Measurements from ENCODE around the gene LHX3.
A peak's percentile ranks its signal among the peaks of the same experiment; 100 is the strongest.

Gene LHX3

DNA sequence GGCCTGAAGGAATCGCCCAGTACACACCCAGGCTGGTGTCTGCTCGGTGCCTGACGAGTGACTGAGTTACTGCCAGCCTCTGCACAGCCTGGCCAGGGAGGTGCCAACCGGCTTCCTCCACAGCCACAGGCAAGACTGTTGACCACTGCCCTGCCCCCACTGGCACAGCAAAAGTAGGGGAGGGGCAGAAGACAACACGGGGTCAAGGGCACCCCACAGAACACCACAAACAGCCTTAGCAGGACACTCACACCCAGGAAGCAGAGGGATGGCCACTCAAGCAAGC lies 722 bp upstream of the LHX3 start:
- DNase-seq, result no peak

DNA sequence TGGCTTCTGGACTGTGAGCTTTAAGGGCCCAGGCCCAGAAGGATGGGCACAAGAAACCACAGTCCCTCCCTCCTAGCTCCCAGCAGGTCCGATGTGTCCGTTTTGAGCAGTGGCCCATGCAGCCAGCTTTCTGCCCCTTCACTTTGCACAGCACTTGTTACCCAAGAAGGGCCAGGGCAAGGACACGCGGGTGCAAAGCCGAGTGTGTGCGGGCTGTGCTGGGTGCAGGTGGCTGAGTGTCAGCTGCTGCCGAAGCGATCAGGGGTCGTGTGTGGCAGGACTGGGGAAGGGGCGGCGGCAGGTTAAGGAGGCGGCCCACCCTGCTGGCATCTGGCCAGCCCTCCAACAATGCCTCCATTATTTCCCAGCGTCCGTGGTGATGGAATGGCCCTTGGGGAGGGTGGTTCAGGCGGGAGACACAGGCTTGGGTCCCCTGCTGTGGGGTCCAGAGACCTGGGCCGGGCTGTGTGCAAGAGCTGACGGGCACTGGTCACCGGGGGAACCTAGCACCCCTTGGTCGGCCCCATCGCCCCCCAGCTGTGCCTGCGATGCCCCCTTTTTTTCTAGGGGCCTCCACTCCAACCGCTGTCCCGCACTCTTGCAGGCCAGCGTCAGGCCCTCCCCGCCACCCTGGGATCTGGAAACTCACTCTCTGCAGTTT lies 653 bp downstream of the LHX3 start:
- DNase-seq, result no peak

DNA sequence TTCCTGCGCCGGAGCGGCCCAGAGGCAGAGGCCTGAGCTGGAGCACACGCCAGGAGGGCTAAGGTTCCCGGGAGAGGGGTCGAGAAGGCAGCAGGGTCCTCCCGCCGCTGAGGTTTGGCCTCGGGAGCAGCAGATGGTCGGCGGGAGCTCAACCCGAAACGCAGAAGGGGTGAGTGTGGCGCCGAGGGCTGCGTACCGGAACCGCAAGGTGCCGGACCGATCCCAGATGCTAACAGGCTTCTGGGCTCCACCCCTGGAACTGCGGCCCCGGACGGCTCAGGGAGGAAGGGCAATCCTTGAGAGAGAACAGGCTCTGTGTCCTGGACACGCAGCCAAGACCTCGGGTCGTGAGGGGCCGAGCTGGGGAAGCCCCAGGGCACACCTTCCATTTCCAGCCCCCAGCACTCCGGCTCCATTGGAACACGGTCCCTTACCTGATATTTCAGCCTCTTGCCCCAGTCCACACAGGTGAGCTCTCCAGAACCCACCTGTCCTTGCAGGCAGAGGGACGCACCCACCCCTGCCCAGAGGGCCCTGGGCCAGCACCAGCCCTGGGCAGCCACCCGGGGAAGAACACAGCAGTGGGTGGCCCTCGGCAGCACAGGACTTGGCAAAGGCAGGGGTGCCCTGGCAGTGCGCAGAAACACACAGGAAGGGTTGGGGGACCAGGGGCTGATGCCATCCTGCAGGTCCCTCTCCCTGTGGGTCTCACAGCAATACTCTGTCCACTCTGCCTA lies 1.4 kb downstream of the LHX3 start:
- DNase-seq, result no peak

DNA sequence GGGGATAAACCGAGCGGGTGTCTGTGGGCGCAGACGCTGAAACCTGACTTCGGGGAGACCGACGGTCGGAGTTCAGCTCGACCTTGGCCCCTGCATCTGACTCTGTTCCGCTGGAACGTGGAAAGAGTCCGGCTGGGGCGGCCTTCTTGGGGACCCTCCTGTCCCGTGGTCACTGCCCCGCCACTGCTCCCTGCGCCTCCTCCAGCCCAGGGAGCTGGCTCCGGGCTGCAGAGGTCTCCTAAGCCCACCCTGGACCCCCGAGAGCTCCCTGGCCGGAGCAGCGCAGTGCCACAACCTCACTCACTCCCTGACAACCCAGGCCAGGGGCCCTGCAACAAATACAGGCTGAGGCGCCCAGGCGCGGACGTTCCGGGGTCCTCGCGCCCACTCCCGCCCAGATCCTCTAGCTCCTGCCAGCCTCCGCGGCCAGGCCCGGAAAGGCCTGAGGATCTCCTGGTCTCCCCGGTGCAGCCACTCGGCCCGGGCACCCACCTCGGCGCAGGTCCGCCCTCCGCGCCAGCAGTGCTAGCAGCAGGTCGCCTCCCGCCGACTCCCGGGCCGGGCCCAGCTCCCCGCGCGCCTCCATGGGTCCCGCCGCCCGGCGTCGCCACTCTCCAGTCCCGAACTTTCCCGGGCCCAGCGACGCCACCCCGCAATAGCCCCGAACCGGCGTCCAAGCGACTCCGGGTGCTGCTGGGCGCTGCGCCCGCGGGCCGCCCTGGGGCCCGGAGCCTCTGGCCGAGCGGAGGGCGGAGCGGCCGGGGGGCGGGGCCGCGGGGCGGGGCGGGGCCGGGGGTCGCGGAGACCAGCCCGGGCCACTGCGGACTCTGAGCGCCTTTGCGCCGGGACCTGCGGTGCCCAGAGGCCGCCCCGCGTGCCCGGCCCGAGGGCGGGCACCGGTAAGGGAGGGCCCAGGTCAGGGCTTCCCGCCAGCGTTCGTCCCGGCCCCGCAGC lies 2.2 kb downstream of the LHX3 start:
- DNase-seq, result no peak

DNA sequence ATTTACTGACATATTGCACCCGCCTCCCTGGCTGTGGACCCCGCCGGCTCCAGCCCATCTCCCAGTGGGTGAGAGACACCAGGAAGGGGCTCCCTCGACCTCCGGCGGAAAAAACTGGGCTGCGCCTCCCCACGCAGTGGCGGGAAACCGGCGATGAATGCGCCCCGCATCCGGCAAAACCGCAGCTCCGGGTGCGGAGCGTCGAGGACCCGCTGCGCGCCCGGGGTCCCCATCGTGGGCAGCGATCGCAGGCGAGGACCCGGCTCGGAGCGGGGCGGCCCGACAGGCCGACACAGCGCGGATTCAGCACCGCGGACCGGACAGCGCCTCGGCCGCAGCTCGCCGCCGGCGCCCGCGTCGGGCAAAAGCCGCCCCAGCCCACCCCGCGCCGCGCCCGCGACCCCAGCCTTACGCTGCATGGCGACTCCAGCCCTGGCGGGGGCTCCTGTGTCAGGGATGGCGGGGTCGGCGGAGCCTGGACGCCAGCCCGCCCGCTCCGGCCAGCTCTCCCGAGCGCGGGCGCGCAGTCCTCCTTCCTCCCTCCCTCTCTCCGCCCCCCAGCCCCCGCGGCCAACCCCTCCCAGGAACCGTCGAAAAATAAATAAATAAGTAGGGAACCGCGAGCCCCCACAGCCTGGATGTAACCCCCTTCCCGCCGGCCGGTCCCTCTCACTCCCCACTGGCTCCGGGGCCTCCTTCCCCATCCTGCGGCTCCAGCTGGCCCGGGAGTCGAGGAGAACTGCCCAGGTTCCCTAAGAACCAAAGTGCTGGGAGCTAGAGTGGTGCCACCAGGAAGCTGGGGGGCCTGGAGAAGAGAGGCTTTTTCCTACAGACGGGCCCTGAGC lies 3.1 kb downstream of the LHX3 start:
- DNase-seq, result no peak

DNA sequence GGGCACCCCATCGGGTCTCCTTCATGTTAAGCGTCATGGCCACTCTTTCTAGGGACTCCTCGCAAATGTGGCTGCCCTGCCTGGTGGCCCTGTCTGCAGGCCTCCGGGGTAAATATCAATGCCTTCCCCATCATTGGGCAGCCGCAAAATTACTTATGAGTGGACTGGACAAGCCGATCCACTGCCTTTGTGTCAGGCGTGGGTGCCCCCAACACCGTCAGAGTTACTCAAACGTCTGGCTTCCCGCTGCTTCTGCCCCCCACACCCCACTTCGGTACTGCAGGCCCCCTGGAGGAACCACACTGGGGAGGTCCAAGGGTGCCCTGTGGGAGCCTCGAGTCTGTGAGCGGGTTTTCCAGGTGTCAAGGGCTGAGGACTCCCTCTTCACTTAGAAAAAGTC lies 3.8 kb downstream of the LHX3 start:
- no peak for DNase-seq

- DNase-seq, result no peak
Measured at GRCh38 chr9:136200424-136200823, 4.5 kb downstream of the LHX3 start.

DNA sequence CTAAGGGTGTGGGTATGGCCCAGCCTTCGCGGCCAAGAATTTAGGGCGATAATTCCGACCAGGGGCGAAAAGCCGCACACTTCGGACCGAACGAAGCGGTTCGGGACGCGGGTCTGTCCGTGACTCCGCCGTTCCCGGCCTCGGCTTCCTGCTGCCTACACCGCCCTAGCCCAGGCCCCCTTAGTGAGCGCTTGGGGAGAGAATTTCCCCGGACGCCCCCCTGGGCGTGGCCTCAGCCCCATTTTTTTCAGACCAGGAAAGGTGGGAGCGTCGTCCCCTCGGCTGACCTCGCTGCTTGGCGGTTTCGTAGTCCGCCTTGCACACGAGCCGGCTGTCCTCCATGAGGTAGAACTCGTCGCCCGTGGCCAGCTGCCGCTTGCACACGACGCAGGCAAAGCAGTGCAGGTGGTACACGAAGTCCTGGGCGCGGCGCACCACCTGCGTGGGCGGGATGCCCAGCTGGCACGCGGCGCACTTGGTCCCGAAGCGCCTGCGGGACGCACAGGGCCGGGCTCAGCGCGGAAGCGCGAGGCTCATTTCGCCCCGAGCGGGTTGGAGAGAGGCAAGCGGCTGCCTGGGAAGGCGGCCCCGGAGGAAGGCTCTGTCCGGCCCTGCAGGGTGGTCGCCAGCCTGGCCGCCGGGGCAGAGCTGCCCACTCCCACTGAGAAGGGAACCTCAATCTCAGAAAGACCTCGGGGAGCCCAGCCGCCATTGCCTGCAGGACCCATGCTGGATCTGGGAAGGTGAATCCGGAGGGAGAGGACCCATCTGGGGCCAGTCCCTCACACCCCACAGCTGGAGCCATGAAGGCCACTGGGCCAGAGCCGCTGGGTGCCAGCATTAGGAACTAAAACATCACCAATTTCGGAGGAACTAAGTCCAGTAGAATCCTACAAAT lies 5.3 kb downstream of the LHX3 start:
- DNase-seq, result peak in 2 of 3 experiments; percentile 37 to 40

GRCh38 chr9:136198605-136199083 lies 6.3 kb downstream of the LHX3 start:
- peak in 2 of 3 experiments; percentile 71 to 75 for DNase-seq

GRCh38 chr9:136197930-136198604 lies 6.9 kb downstream of the LHX3 start:
- no peak for DNase-seq

GRCh38 chr9:136197084-136197875 lies 7.6 kb downstream of the LHX3 start:
- DNase-seq, result no peak

DNA sequence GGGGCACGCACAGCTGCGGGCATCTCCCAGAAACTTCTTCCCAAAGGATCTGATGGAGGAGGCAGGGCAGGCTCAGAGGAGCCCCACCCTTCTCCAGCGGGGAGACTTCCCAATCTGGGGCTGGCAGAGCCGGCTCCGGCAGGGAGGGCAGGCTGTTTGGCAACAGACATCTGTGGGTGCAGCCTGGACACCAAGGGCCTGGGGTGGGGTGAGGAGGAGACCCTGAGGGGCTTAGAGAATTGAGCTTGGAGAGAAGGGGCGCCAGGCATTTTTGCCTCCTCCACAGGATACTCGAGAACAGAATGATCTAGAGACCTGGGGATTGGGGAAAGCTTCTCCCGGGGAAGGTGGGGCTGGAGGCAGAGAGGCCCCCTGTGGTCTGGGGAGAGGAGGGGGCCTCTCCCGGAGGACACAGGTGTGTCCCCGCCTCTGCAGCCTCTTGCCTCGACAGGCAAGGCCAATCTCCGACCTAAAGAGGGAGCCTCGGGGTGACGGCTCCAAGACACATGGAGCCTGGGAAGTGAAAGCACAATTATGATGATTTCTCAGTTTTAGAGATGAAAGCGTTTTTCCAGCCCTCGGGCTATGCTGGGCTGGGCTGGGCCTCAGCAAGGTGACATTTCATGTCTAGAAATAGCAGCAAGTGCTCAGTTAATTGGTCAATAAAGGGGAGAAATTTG lies 8.4 kb downstream of the LHX3 start:
- peak in 2 of 3 experiments; percentile 91 to 96 for DNase-seq

- no peak for DNase-seq
Measured at GRCh38 chr9:136194540-136194939, 10.4 kb downstream of the LHX3 start.

DNA sequence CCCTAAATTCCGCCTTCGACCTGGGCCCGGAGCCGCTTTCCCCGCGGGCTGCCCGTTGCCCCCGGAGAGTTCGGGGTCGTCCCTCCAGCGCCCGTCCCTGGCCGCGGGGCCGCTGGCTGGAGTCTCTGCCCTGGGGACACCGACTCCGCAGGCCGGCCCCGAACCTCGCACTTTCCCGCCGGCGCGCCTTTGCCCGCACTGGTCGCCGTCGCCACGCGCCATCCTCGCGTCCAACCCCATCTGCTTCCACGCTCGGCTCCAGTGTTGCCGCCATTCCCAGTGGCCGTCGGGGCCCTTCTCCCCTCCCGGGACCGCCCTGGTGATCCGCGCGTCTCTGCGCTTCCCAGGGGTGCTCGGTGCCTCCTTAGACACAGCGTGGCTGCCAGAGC lies 11.0 kb downstream of the LHX3 start:
- DNase-seq, result no peak

DNA sequence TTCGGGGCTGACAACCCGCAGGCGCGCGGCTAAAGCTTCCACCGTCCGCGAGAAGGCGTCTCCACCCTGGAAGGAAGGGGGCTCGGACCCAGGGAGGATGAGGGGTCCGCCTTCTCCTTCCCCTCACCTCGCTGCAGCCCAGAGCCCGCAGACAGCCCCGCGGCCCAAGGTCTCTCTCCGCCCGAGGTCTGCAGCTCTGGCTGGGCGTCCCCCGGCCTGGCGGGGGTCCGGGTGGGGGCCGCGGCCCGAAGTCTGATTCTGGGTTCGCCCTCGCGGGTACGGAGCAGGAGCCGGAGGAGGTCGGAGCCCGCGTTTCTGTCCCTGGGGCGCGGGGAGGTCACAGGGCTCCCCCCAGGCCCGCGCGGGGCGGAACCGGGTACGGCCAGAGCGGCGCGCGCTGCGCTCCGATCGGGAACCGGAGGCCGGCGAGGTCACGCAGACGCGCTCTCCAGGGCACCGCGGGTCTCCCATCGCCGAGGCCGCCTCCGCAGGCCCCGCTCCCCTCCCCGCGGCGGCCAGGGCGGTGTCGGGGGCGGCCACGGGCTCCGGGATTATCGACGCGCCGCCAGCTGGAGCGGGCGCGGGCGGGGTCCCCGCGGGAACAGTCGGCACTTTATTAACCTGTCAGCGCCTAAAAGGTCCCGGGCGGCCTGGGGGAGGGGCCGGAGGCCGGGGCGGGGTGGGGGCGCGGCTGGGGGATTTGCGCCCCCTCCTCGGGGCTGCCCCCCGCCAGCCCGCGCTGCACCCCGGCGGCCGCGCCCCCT lies 11.6 kb downstream of the LHX3 start:
- no peak for DNase-seq

DNA sequence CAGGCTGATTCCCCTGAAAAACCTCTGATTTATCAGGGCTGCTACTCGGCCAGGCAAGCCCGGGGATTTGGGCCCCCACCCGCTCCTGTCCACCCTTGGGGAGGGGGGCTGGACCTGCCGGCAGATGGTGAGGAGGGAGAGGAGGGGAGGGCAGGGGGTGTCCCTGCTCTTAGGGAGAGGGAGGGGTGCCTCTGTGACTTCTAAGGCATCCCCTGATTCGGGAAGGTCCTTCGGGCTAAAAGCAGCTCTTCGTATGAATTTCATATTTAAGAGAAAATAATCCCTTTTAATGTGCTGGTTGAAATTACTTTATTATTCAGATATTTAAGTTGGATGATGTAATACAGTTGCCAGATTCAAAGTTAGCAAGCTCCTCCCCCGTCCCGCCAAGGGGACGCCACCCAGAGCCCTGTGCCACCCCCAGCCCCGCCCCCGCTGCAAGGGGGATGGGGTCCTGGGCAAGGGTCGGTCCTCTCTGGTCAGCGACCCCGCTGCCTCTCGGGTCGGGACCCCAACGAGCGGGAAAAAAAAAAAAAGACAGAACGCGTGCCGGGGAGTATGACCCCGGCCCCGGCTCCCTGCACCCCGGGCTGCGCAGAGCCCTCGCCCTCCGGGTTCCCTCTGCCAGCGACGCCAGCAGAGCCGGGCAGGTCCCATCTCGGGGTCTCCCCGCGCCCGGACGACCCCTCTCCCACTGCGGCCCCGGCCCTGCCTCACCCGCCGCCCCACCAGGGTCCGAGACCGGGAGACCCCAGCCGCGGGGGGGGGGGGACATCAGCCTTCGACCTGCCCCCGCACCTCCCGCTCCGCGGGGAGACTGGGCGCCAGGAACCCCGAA lies 12.4 kb downstream of the LHX3 start:
- no peak for DNase-seq

GRCh38 chr9:136191960-136192286 lies 13.0 kb downstream of the LHX3 start:
- no peak for DNase-seq
